Effector memory CD4-positive, alpha-beta T cell (primary cell): ENCODE data around the gene CYGB.

ENCODE experiments used
- DNase-seq, 3 donors: peaks; one replicate each; pipeline ENCODE4 v3.0.0-alpha.2; 2020
- H3K27ac ChIP-seq: 2 replicates; pipeline ENCODE4 v1.7.0; 2013; ENCODE audit warnings: mild to moderate bottlenecking, low read length, moderate library complexity; ENCODE audit not compliant: insufficient read depth, poor library complexity, severe bottlenecking
- H3K27me3 ChIP-seq: replicated peaks from 2 replicates; pipeline ENCODE4 v1.7.0; 2013; ENCODE audit warnings: mild to moderate bottlenecking, low read length; ENCODE audit not compliant: insufficient read depth, control insufficient read depth, poor library complexity, severe bottlenecking
- H3K36me3 ChIP-seq: 2 replicates; pipeline ENCODE4 v1.7.0; 2013; ENCODE audit warnings: mild to moderate bottlenecking, low read length, moderate library complexity; ENCODE audit not compliant: control insufficient read depth, insufficient read depth
- H3K4me1 ChIP-seq: 2 replicates; pipeline ENCODE4 v1.7.0; 2013; ENCODE audit warnings: low read length, mild to moderate bottlenecking; ENCODE audit not compliant: control insufficient read depth, insufficient read depth, poor library complexity, severe bottlenecking
- H3K4me3 ChIP-seq: 2 replicates; pipeline ENCODE4 v1.7.0; 2013; ENCODE audit warnings: low read length, low read depth, mild to moderate bottlenecking; ENCODE audit not compliant: insufficient read depth, poor library complexity, severe bottlenecking
- H3K9me3 ChIP-seq: 2 replicates; pipeline ENCODE4 v1.7.0; 2013; ENCODE audit warnings: mild to moderate bottlenecking, low read length, moderate library complexity; ENCODE audit not compliant: control insufficient read depth
- total RNA-seq, 3 donors: gene quantifications; one replicate each; lab custom pipeline; 2026; lab: John Stamatoyannopoulos, UW

The CYGB gene
- total RNA-seq = 0 to 0.19 (median 0.09) reads per million in 3 donors

GRCh38 chr17:76537578-76538280 lies at the start of gene CYGB:
Gene CYGB, minus strand, starts transcription at chr17:76537709. Its CDS starts 167 bp downstream, at chr17:76537542.
- no peaks in the 10 kb centered on the region for H3K9me3 ChIP-seq
- peaks cover 14% of the 10 kb centered on the region for H3K4me1 ChIP-seq
- H3K4me3 ChIP-seq = no peak within 1 kb of the TSS
- peaks cover 25% of the 10 kb centered on the region for H3K27me3 ChIP-seq
- DNase-seq = no peak
- no peak within 1 kb of the TSS for H3K27ac ChIP-seq
- no peaks in the 10 kb centered on the region for H3K36me3 ChIP-seq

- Histone ChIP-seq H3K27me3 (peaks cover 19% of the 10 kb centered on the region), H3K27ac (no peak overlapping the region), H3K4me3 (no peak overlapping the region), H3K9me3 (no peaks in the 10 kb centered on the region), H3K36me3 (no peaks in the 10 kb centered on the region), H3K4me1 (peaks cover 19% of the 10 kb centered on the region)
- no peak for DNase-seq
Observed at GRCh38 chr17:76586741-76587487, 49.4 kb upstream of the CYGB start.

GRCh38 chr17:76585649-76586593 lies 48.4 kb upstream of the CYGB start, which contains the start of gene ST6GALNAC2:
Gene ST6GALNAC2, minus strand, starts transcription at chr17:76585860. Its CDS starts 52 bp downstream, at chr17:76585808.
- Histone ChIP-seq H3K27me3 (peaks cover 19% of the 10 kb centered on the region), H3K27ac (no peak within 1 kb of the TSS), H3K4me1 (peaks cover 19% of the 10 kb centered on the region), H3K36me3 (no peaks in the 10 kb centered on the region), H3K4me3 (peak within 1 kb of the TSS; percentile 72), H3K9me3 (no peaks in the 10 kb centered on the region)
- peak; percentile 25 to 32 (median 30) for DNase-seq

GRCh38 chr17:76585033-76585648 lies 47.6 kb upstream of the CYGB start:
- peaks cover 19% of the 10 kb centered on the region for H3K27me3 ChIP-seq
- no peak overlapping the region for H3K27ac ChIP-seq
- H3K9me3 ChIP-seq = no peaks in the 10 kb centered on the region
- no peaks in the 10 kb centered on the region for H3K36me3 ChIP-seq
- no peak for DNase-seq
- peaks cover 19% of the 10 kb centered on the region for H3K4me1 ChIP-seq
- H3K4me3 ChIP-seq = peak overlapping the region; percentile 72

- Histone ChIP-seq H3K36me3 (no peaks in the 10 kb centered on the region), H3K27ac (no peak overlapping the region), H3K4me1 (peaks cover 19% of the 10 kb centered on the region), H3K4me3 (peak overlapping the region; percentile 72), H3K27me3 (peaks cover 19% of the 10 kb centered on the region), H3K9me3 (no peaks in the 10 kb centered on the region)
- DNase-seq = no peak
Observed at GRCh38 chr17:76584427-76585032, 47.0 kb upstream of the CYGB start.

GRCh38 chr17:76582660-76583059 lies 45.2 kb upstream of the CYGB start:
- Histone ChIP-seq H3K4me1 (peaks cover 19% of the 10 kb centered on the region), H3K27ac (no peak overlapping the region), H3K27me3 (peaks cover 19% of the 10 kb centered on the region), H3K36me3 (no peaks in the 10 kb centered on the region), H3K9me3 (no peaks in the 10 kb centered on the region), H3K4me3 (no peak overlapping the region)
- DNase-seq = no peak

- peaks cover 16% of the 10 kb centered on the region for H3K4me1 ChIP-seq
- peaks cover 15% of the 10 kb centered on the region for H3K27me3 ChIP-seq
- H3K36me3 ChIP-seq = no peaks in the 10 kb centered on the region
- no peak for DNase-seq
- no peaks in the 10 kb centered on the region for H3K9me3 ChIP-seq
- no peak overlapping the region for H3K27ac ChIP-seq
- H3K4me3 ChIP-seq = no peak overlapping the region
Observed at GRCh38 chr17:76581515-76581914, 44.0 kb upstream of the CYGB start.

GRCh38 chr17:76579281-76579680 lies 41.8 kb upstream of the CYGB start:
- no peaks in the 10 kb centered on the region for H3K36me3 ChIP-seq
- H3K9me3 ChIP-seq = no peaks in the 10 kb centered on the region
- H3K4me3 ChIP-seq = no peak overlapping the region
- no peak overlapping the region for H3K27ac ChIP-seq
- no peak for DNase-seq
- H3K4me1 ChIP-seq = no peaks in the 10 kb centered on the region
- no peaks in the 10 kb centered on the region for H3K27me3 ChIP-seq

GRCh38 chr17:76578376-76578775 lies 40.9 kb upstream of the CYGB start:
- Histone ChIP-seq H3K36me3 (no peaks in the 10 kb centered on the region), H3K4me1 (no peaks in the 10 kb centered on the region), H3K27ac (no peak overlapping the region), H3K4me3 (no peak overlapping the region), H3K27me3 (no peaks in the 10 kb centered on the region), H3K9me3 (no peaks in the 10 kb centered on the region)
- DNase-seq = no peak
